Prostate gland (tissue), 2 donors: ENCODE measurements around the gene THAP6.

Experiments used
- CTCF ChIP-seq, 4 experiments: fragments of 200-600 bp in 2 of 4; fragments of 450-650 bp in 2 of 4; sonication (generic) in 2 of 4; IDR thresholded peaks; 1 replicate in 3 of 4; 2 replicates in 1 of 4; pipeline ENCODE4 v1.5.1; 2016 to 2019; ENCODE audit warnings: antibody characterized with exemption in 4 of 4, mild to moderate bottlenecking in 2 of 4, moderate library complexity in 2 of 4
- POLR2A ChIP-seq: fragments of 450-650 bp; IDR thresholded peaks from one replicate; pipeline ENCODE4 v1.6.1; 2016; ENCODE audit warnings: antibody characterized with exemption, mild to moderate bottlenecking
- POLR2AphosphoS5 ChIP-seq: sonication (generic); formaldehyde crosslinking; IDR thresholded peaks from one replicate; pipeline ENCODE4 v1.6.1; 2017; ENCODE audit warnings: antibody characterized with exemption

- TF ChIP-seq CTCF (IDR thresholded peaks at IDR 0.05) (no peak), POLR2AphosphoS5 (no peak), POLR2A (no peak)
Measured at GRCh38 chr4:75498041-75498440, 16.2 kb upstream of the THAP6 start.
